ENCODE results near the gene RBBP5. TPM values are rescaled to one million over a fixed set of nuclear protein-coding genes. Genes with fewer than 3 reads are reported as not detected.

The RBBP5 gene
- polyA plus RNA-seq, 1 donor from 2014 or later: 24.2 TPM

DNA sequence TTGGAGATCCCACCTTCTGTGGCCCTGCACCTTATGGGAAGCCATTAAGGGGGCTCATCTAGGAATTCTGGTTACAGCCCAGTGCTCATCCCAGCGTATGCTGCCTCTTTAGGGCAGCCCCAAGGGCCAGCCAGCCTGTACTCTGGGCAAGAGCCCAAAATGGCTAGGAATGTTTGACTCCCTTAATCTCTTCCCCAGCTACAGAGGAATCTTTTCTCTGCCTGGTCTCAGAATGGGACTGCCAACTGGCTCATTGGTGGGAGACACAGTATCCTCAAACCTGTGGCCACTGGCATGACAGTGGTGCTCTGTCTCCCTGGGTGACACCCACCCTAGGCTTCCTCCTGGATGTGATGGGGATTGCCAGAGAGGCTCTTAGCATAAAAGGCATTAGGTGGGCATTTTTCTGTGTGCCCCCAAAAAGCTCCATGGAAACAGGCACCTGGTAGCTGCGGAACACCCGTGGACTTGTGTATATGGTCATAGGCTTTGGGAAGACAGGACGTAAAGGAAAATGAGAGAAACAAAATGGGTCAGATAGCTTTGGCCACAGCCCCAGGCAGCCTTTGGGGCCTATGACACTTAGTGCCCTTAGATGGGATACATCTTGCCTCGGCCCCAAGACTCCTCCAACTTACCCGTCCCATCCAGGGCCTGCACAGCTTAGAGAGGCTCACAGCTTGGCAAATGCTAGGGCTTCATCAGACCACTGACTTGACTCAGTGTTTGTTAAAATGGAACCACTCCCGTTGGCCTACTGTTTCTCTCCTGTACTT, 44.4 kb downstream of the RBBP5 start:
- H3K9me3 ChIP-seq (ENCODE audit: low read length): no peaks in the 10 kb centered on the region
- no peak overlapping the region for H3K27ac ChIP-seq (ENCODE audit: low read length)
- no peak overlapping the region for H3K4me3 ChIP-seq (ENCODE audit: low read length)
- no peak overlapping the region for H2AFZ ChIP-seq (ENCODE audit: low read depth, low read length)
- H3K36me3 ChIP-seq (ENCODE audit: insufficient read depth, low read length): no peaks in the 10 kb centered on the region
- no peaks in the 10 kb centered on the region for H3K79me2 ChIP-seq (replicated peaks; ENCODE audit: insufficient read depth, low read length)
- H3K9ac ChIP-seq (ENCODE audit: low read length): no peak overlapping the region
- H3K27me3 ChIP-seq (ENCODE audit: insufficient read depth, low read depth, low read length): no peaks in the 10 kb centered on the region
- no peaks in the 10 kb centered on the region for H3F3A ChIP-seq (ENCODE audit: insufficient read depth, low read length, poor library complexity, severe bottlenecking)
- H3K4me2 ChIP-seq (ENCODE audit: low read length): no peak overlapping the region
- H4K20me1 ChIP-seq (ENCODE audit: insufficient read depth): no peaks in the 10 kb centered on the region
- no peak for TF ChIP-seq RAD21 (conservative IDR thresholded peaks at IDR 0.05)
- H3K9me2 ChIP-seq (ENCODE audit: insufficient read depth, low read length): no peaks in the 10 kb centered on the region

GRCh38 chr1:205076245-205076761, 45.5 kb downstream of the RBBP5 start:
- no peaks in the 10 kb centered on the region for H3K36me3 ChIP-seq (ENCODE audit: insufficient read depth, low read length)
- no peak overlapping the region for H3K9ac ChIP-seq (ENCODE audit: low read length)
- no peaks in the 10 kb centered on the region for H4K20me1 ChIP-seq (ENCODE audit: insufficient read depth)
- H3K9me2 ChIP-seq (ENCODE audit: insufficient read depth, low read length): no peaks in the 10 kb centered on the region
- H3K4me2 ChIP-seq (ENCODE audit: low read length): no peak overlapping the region
- no peak overlapping the region for H2AFZ ChIP-seq (ENCODE audit: low read depth, low read length)
- no peak for TF ChIP-seq CTCF (IDR thresholded peaks at IDR 0.05; ENCODE audit: poor library complexity, severe bottlenecking)
- TF ChIP-seq SMC3 (conservative IDR thresholded peaks at IDR 0.05; ENCODE audit: poor library complexity): no peak
- TF ChIP-seq POLR2AphosphoS5 (IDR thresholded peaks at IDR 0.05): no peak
- no peak for TF ChIP-seq EZH2 (IDR thresholded peaks at IDR 0.05; ENCODE audit: borderline replicate concordance, insufficient read depth, low read length, poor library complexity, severe bottlenecking)
- TF ChIP-seq, protein P1, sequence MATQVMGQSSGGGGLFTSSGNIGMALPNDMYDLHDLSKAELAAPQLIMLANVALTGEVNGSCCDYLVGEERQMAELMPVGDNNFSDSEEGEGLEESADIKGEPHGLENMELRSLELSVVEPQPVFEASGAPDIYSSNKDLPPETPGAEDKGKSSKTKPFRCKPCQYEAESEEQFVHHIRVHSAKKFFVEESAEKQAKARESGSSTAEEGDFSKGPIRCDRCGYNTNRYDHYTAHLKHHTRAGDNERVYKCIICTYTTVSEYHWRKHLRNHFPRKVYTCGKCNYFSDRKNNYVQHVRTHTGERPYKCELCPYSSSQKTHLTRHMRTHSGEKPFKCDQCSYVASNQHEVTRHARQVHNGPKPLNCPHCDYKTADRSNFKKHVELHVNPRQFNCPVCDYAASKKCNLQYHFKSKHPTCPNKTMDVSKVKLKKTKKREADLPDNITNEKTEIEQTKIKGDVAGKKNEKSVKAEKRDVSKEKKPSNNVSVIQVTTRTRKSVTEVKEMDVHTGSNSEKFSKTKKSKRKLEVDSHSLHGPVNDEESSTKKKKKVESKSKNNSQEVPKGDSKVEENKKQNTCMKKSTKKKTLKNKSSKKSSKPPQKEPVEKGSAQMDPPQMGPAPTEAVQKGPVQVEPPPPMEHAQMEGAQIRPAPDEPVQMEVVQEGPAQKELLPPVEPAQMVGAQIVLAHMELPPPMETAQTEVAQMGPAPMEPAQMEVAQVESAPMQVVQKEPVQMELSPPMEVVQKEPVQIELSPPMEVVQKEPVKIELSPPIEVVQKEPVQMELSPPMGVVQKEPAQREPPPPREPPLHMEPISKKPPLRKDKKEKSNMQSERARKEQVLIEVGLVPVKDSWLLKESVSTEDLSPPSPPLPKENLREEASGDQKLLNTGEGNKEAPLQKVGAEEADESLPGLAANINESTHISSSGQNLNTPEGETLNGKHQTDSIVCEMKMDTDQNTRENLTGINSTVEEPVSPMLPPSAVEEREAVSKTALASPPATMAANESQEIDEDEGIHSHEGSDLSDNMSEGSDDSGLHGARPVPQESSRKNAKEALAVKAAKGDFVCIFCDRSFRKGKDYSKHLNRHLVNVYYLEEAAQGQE (IDR thresholded peaks at IDR 0.05; ENCODE audit: borderline replicate concordance): no peak
- H3F3A ChIP-seq (ENCODE audit: insufficient read depth, low read length, poor library complexity, severe bottlenecking): no peaks in the 10 kb centered on the region
- H3K79me2 ChIP-seq (replicated peaks; ENCODE audit: insufficient read depth, low read length): no peaks in the 10 kb centered on the region
- no peak overlapping the region for H3K4me3 ChIP-seq (ENCODE audit: low read length)
- H3K27me3 ChIP-seq (ENCODE audit: insufficient read depth, low read depth, low read length): no peaks in the 10 kb centered on the region
- no peak overlapping the region for H3K27ac ChIP-seq (ENCODE audit: low read length)
- no peaks in the 10 kb centered on the region for H3K9me3 ChIP-seq (ENCODE audit: low read length)

DNA sequence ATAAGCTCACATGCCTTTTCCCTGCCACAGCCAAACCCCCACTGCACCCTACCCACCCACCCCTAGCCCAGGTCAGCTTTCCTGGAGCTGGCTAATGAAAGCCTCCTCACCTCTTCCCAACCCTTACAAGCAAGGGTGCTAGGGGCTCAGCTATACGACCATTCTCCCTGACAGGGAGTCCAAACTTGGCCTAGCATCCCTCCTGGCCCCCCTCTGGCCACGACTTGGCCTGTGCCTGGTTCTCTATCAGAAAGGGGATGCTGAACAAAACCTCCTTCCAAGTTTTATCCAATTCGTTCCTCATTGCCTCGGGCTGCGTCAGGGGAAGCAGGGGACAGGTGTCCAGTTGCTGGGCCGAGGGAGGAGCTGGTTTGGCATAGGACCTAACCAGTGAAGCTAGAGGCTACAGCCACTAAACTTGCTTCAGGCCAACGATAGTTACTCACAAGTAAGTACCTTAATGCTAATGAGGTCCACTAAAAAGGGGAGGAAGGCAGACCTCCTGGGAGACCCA, 46.1 kb downstream of the RBBP5 start:
- TF ChIP-seq, protein P1 (IDR thresholded peaks at IDR 0.05; ENCODE audit: borderline replicate concordance): no peak
- TF ChIP-seq SMC3 (conservative IDR thresholded peaks at IDR 0.05; ENCODE audit: poor library complexity) (no peak), EP300 (conservative IDR thresholded peaks at IDR 0.05; ENCODE audit: poor library complexity, severe bottlenecking) (no peak), CTCF (IDR thresholded peaks at IDR 0.05; ENCODE audit: poor library complexity, severe bottlenecking) (no peak), MXI1 (conservative IDR thresholded peaks at IDR 0.05; ENCODE audit: poor library complexity, severe bottlenecking) (no peak), TAF1 (IDR thresholded peaks at IDR 0.05; ENCODE audit: low read depth) (no peak)
- Histone ChIP-seq H3K79me2 (replicated peaks; ENCODE audit: insufficient read depth, low read length) (no peaks in the 10 kb centered on the region), H3K27ac (ENCODE audit: low read length) (no peak overlapping the region), H3K4me3 (ENCODE audit: low read length) (no peak overlapping the region), H3F3A (ENCODE audit: insufficient read depth, low read length, poor library complexity, severe bottlenecking) (no peaks in the 10 kb centered on the region), H3K9me2 (ENCODE audit: insufficient read depth, low read length) (no peaks in the 10 kb centered on the region), H3K9ac (ENCODE audit: low read length) (no peak overlapping the region), H4K20me1 (ENCODE audit: insufficient read depth) (no peaks in the 10 kb centered on the region), H3K36me3 (ENCODE audit: insufficient read depth, low read length) (no peaks in the 10 kb centered on the region), H3K27me3 (ENCODE audit: insufficient read depth, low read depth, low read length) (no peaks in the 10 kb centered on the region), H3K4me2 (ENCODE audit: low read length) (no peak overlapping the region), H3K9me3 (ENCODE audit: low read length) (no peaks in the 10 kb centered on the region), H2AFZ (ENCODE audit: low read depth, low read length) (no peak overlapping the region)

Measured in neural cell (in vitro differentiated cells).